KOPT-K1 (cell line): ENCODE data around the gene KMT2D.

ENCODE experiments used
- H3K27ac ChIP-seq: fragments of 200-600 bp; sonication (generic); 2 replicates; pipeline ENCODE4 v1.5.1; 2016; ENCODE audit warnings: antibody characterized with exemption, mild to moderate bottlenecking, low read depth, low read length; ENCODE audit not compliant: poor library complexity, severe bottlenecking
- H3K36me3 ChIP-seq: fragments of 200-600 bp; sonication (generic); 2 replicates; pipeline ENCODE4 v1.5.1; 2017; ENCODE audit warnings: antibody characterized with exemption, mild to moderate bottlenecking, low read length, moderate library complexity; ENCODE audit not compliant: insufficient read depth
- H3K9me3 ChIP-seq: fragments of 200-600 bp; sonication (generic); 2 replicates; pipeline ENCODE4 v1.5.1; 2017; ENCODE audit warnings: antibody characterized with exemption, low read length, mild to moderate bottlenecking; ENCODE audit not compliant: insufficient read depth, poor library complexity, severe bottlenecking

Gene KMT2D

DNA sequence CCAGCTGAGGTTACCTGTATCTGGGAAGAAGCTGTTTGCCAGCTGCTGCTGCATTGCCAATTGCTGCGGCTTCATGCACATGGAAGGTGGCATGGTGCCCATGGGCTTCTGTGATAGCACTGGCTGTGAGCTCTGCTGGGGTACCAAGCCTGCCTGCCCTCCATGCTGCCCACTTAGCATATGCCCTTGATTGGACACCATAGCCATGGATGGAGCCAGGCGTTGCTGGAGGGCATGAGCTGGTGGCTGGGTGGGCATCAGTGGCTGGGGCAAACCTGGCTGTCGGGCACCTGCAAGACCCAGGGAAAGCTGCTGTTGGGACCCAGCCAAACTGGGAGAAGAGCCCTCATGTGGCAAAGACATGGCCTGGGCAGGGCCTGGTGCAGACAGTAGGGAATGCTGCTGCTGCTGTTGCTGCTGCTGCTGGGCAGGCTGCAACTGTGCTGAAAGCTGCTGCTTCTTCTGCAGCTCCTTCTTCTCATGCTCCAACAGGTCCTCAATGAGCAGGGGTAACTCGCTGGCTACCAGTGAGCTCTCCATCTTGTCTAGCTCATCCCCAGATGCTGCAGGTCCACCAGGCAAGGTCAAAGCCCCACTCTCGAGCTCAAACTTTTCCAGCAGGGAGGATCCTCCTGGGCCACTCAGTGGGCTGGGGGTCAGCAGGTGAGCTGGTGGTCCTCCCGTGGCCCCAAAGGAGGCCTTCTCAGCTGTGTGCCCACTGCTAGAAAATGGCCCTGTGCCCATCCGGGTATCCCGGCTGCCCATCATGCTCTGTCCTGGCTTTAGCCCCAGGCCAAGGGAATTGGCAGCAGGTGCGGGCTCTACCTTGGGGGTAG is 23.3 kb downstream of the KMT2D start:
- H3K9me3 ChIP-seq = no peaks in the 10 kb centered on the region
- no peak overlapping the region for H3K27ac ChIP-seq
- peaks cover 100% of the 10 kb centered on the region for H3K36me3 ChIP-seq

DNA sequence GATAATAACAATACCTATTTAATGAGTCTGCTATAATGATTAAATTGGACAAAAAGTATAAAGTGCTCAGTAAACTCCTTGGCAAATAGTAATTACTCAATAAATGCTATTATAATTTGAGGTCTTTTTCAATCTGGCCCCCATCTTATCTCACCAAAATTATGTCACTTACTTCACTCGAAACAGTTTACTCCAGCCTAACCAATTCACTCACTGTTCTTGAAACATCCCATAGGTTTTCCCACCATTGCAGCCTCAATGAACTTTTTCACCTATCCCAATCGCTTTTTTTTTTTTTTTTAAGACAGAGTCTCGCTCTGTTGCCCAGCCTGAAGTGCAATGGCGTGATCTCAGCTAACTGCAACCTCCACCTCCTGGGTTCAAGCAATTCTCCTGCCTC is 24.6 kb downstream of the KMT2D start:
- no peaks in the 10 kb centered on the region for H3K9me3 ChIP-seq
- peaks cover 100% of the 10 kb centered on the region for H3K36me3 ChIP-seq
- H3K27ac ChIP-seq = no peak overlapping the region

DNA sequence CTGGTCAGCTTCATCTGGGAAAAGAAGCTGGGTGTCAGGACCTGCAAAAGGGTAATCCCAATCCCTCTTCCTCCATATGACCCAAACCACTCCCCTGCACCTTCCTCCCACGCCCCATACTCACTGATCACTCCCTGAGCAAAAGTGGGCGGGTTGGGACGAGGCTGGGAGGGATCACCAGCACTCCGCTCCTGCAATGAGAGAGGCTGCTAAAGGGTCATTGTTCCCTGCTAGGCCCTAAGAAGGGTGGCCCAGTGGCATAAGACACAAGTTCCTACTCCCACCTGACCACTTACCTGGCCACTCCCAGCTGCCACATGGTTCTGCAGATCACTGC is 26.3 kb downstream of the KMT2D start:
- no peak overlapping the region for H3K27ac ChIP-seq
- H3K9me3 ChIP-seq = no peaks in the 10 kb centered on the region
- peaks cover 100% of the 10 kb centered on the region for H3K36me3 ChIP-seq

DNA sequence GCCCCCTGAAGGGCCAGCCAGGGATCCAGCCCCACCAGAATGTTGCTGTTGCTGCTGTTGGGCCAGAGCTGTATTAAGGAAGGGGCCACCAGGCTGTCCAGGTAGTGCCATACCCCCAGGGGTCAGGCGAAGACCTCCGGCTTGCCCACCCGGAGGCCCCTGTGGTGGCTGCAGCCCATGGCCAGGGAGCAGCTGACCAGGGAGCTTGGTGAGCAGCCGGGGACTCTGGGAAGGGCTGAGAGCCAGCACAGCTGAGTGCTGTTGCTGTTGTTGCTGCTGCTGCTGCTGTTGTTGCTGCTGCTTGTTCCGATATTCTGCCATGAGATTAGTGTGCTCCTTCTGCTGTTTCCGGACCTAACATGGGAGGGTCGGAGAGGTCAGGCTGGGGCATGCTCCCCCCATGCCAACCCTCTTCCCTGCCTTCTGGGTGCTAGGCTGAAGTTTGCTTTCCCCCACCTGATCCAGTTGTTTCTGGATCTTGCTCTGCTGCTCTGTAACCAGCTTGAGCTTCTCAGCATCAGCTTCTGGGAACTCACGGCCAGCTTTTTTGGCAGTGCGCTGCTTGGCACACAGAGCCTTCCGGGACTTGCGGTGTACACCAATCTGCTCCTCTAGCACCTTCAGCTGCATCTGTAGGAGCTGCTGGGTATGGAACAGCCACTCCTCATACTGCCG is 26.8 kb downstream of the KMT2D start:
- H3K9me3 ChIP-seq = no peaks in the 10 kb centered on the region
- H3K36me3 ChIP-seq = peaks cover 100% of the 10 kb centered on the region

DNA sequence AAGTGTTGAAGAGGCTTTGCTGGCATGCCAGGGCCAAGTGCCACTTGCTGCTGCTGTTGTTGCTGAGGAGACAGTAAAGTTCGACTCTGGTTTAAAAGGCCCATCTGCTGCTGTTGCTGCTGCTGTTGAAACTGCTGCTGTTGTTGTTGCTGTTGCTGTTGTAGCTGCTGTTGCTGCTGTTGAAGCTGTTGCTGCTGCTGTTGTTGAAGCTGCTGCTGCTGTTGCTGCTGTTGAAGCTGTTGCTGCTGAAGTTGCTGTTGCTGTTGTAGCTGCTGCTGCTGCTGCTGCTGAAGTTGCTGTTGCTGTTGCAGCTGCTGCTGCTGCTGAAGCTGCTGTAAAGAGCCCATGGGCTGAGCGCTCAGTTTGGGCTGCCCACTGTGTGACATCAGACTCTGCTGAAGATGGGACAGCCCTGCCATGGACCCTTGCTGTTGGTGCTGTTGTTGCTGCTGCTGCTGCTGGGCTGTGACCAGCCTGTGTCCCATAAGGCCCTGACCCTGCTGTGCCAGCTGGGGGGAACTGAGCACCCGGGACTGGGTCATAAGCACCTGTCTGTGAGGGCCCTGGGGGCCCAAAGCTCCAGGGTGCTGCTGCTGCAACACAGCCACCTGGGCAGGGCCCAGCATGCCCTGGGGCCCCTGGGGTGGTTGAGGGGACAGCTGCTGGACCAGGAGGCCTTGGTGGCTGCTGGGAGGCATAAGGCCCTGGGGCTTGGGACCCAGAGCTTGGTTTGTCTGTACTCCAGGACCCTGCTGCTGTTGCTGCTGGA is 27.7 kb downstream of the KMT2D start:
- Histone ChIP-seq H3K9me3 (no peaks in the 10 kb centered on the region), H3K27ac (no peak overlapping the region), H3K36me3 (peaks cover 100% of the 10 kb centered on the region)

More for the DNA sequence above, 26.8 kb downstream of the KMT2D start:
- no peak overlapping the region for H3K27ac ChIP-seq

DNA sequence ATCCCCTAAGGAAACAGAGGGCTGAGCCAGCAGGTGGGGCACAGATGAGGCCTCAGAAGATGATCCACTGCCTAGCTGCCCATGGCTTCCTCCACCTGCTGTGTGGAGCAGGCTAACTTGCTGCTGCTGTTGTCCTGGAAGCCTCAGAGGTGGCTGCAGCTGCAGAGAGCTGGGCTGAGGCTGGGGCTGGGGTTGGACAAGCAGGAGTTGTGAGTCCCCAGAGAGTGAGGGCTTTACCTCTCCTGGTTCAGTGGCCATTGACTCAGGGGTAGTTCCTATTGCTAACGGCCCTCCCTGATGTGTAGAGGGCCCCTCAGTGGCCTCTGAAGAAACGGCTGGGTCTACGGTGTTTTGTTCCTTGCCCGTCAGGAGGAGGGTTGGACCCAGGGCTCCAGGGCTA is 28.3 kb downstream of the KMT2D start:
- H3K36me3 ChIP-seq = peaks cover 100% of the 10 kb centered on the region
- no peak overlapping the region for H3K27ac ChIP-seq
- H3K9me3 ChIP-seq = no peaks in the 10 kb centered on the region

DNA sequence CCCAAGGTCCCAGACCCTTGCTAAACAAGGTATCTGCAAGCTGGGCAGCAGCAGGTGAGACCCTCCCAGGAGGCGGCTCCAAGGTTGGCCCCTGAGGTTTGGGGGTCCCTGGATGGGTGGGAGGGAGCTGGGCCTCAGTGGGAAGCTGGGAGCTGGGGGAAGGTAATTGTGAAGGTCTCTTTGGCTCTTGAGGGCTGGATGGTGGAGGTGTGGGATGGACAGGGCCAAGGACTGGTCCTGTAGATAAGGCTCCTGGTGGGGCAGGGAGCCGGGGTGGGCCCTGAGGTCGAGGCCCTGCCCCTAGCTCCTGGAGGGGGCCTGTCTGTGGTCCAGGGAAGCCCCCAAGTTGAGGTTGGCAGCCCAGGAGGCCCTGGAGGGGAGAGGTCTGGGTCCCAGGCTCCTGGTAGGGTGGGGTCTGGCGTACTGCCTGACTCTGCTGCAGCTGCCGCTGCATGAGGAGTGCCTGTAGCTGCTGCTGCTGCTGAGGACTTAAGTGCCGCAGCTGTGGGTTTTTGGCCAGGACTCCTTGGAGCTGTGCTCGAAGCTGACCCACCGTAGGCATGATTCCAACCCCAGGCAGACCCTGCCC is 28.9 kb downstream of the KMT2D start:
- peaks cover 100% of the 10 kb centered on the region for H3K36me3 ChIP-seq
- no peak overlapping the region for H3K27ac ChIP-seq
- no peaks in the 10 kb centered on the region for H3K9me3 ChIP-seq

DNA sequence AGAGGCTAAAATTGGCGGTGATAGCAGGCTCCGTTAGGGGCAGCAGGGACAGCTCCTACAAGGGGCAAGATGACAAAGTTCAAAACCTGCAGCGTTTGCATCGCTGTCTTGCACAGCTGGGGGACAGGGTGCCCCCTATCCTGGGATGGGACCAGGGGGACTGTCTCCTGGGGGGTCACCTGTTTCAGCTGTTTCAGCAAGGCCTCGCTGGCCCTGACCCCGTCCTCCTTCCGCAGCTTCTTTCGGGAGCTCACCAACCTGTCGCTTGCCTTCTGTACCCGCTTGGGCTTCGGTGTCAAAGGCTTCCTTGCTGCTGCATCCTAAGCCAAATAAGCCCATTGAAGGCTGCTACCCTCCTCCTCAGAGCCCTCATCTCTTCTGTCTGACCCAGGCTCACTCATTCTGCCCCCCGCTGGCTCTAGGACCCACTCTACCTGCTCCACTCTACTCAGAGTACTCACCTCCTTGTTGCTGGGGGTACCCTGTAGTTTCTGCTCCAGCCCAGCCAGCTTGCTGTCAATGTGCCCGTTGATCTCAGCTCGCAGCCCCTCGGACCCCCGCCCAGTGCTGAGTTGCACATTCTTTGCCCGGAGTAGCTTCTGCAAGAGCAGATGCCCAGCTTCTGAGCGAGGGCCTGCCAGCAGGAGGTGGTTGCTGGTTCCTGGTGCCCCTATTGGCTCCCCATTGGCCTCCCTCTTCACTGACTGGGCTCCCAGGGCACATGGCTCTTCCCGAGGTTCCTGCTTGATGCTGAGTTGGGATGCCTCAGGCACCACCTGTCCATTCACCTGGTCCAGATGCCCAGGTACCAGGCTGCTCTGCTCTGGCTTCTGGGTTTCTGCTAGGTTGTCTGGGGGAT is 29.7 kb downstream of the KMT2D start:
- Histone ChIP-seq H3K9me3 (no peaks in the 10 kb centered on the region), H3K27ac (no peak overlapping the region), H3K36me3 (peaks cover 100% of the 10 kb centered on the region)

DNA sequence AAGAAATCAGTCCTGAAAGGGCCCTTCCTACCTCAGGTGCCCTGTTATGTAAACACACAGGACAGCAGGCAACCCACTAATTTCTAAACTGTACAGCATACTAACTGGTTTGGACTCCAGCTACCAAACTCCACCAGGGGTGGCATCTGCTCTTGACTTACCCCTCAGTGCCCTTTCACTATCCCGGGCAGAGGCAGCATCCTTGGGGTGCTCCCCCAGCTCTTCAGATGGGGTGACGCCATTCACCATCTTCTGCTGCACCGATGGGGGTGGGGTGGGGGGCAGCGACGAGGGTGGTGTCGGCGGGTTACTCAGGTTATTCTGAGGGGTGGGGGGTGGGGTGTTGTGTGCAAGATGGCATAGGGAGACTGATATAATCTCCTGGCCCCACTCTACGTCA is 30.5 kb downstream of the KMT2D start:
- no peaks in the 10 kb centered on the region for H3K9me3 ChIP-seq
- H3K36me3 ChIP-seq = peaks cover 100% of the 10 kb centered on the region
- no peak overlapping the region for H3K27ac ChIP-seq

DNA sequence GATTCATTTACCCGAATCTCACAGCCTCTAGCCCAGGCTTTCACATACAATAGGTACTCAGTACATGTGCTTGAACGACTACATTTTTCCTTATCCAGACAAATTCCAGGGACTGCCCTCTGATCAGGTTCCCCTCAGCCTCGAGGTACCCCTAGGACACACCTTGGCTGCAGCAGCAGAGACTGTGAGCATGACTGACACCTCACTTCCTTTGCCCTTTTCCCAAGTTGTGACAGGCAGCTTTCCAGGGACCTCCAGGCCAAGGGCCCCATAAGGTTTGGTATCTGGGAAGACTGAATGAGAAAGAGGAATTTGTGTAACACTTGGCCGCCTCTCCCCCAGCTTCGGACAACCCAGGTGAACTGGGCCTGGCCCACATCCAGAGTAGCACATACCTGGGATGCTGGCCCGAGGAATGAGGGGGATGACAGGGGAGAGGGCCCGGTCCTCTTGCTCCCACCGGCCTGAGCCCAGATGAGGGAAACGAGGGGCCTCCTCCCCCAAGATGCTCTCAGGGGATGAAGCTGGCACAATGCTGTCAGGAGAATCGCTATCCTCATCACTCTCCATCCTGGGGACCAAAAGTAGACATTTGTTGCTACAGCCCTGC is 31.8 kb downstream of the KMT2D start:
- Histone ChIP-seq H3K36me3 (peaks cover 100% of the 10 kb centered on the region), H3K27ac (no peak overlapping the region), H3K9me3 (no peaks in the 10 kb centered on the region)

DNA sequence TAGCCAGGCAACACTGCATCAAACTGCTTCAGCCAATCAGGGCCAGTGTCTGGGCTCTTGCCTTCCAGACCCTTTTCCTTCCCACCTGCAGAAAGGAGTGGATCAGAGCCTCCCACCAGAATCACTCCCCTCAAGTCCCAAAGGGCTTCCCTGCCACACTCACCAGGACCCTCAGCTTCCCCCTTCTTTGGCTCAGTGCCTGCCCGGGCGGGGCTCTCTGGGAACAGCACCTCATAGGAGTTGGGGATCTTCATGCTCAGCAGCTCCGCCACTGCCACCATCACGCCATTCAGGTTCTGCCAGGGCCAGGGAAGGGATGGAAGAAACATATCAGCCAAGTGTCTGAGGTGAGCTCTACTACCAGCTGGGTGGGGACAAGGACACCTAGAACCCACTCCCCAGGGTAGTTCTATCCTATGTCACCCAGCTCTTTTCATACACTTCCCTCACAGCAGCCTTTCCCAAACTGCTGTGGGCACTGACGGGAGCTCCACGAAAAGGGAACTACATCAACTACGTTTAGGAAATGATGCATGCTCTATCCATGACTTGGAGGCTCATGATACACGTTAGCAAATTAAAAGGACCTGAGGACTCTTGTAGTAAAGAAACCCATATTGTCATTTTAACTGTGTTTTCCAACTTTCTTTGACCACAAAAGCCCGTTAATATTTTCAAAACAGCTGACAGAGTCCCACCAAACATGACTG is 32.6 kb downstream of the KMT2D start:
- Histone ChIP-seq H3K27ac (no peak overlapping the region), H3K9me3 (no peaks in the 10 kb centered on the region), H3K36me3 (peaks cover 100% of the 10 kb centered on the region)

DNA sequence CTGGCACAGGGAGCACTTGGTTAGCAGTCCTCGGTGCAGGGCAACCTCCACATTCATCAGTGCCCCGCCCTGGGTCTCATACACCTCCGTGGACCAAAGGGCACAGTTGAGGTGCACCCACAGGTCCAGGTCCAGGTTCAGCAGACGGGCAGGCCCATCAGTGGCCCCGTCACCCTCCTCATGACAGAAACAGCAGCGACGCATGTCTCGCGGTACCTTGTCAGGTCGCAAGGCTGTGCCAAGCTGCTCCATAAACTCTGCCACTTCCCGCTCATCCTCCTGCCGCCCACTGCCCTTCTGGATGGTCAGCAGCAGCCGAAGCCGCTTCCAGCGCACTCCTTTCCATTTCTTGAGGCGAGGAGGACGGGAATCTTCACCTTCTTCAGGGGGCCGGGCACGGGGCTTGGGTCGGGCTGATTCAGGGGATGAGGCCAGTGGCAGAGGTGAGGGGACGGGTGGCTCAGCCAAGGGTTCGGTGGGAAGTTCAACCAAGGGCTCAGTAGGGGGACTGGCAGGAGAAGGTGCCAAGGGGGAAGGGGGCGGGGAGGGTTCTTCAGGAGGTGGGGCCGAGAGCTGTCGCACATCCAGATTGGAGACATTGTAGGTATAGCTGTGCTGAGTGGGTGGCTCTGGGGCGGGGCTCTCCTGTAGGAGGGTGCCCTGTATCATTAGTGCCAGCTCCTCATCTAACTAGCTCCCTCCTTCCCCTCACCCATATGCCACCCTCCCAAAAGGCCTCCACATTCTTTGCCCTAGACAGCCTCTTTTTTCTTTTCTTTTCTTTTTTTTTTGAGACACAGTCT is 33.7 kb downstream of the KMT2D start:
- Histone ChIP-seq H3K9me3 (no peaks in the 10 kb centered on the region), H3K27ac (no peak overlapping the region), H3K36me3 (peaks cover 100% of the 10 kb centered on the region)

DNA sequence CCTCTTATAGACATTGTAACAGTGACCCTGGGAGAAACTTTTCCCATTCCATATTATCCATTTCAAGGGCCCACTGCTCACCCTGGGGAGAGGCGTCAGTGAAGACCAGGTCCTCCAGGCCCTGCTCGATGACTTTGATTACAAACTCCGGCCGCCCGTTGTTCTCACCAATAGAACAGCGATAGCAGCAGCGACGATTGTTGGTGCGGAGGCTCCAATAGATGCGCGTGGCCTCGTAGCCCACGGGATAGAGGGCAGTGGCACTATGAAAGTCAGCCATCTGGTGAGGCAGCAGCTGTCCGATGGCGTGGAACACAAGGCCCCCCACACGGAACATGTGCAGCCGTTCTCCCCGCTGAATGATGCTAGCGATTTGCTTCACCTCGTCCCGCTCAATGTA is 34.5 kb downstream of the KMT2D start:
- no peak overlapping the region for H3K27ac ChIP-seq
- H3K36me3 ChIP-seq = peaks cover 100% of the 10 kb centered on the region
- no peaks in the 10 kb centered on the region for H3K9me3 ChIP-seq
